ENCODE measurements around the gene KCNK10.

- TF ChIP-seq CTCF (IDR thresholded peaks at IDR 0.05 in 4 of 5, conservative IDR thresholded peaks at IDR 0.05 in 1 of 5) (no peak), POLR2A (IDR thresholded peaks at IDR 0.05) (no peak)
Measured at GRCh38 chr14:88301381-88301780, 21.7 kb downstream of the KCNK10 start.

Data from gastrocnemius medialis (tissue), 4 donors.